HepG2 (cell line): Measurements from ENCODE around the gene P3H4. TPM values are rescaled to one million over a fixed set of nuclear protein-coding genes. Genes with fewer than 3 reads are reported as not detected.
A peak's percentile ranks its signal among the peaks of the same experiment; 100 is the strongest.

Experiments used
- AHDC1 ChIP-seq: sonication (generic); formaldehyde crosslinking; IDR thresholded peaks from 2 replicates; pipeline ENCODE4 v1.5.1; 2020; ENCODE audit warnings: mild to moderate bottlenecking, missing genetic modification reagents, borderline replicate concordance
- ARNT2 ChIP-seq: sonication (generic); formaldehyde crosslinking; IDR thresholded peaks from 2 replicates; pipeline ENCODE4 v1.8.0; 2022; ENCODE audit warnings: mild to moderate bottlenecking, low read depth, missing genetic modification reagents, moderate library complexity
- CBFB ChIP-seq: sonication (generic); formaldehyde crosslinking; IDR thresholded peaks from 2 replicates; pipeline ENCODE4 v1.4.0; 2020; ENCODE audit warnings: missing genetic modification reagents
- CREBL2 ChIP-seq: sonication (generic); formaldehyde crosslinking; IDR thresholded peaks from 2 replicates; pipeline ENCODE4 v1.8.1; 2023; ENCODE audit warnings: missing genetic modification reagents, mild to moderate bottlenecking, borderline replicate concordance
- FOXO4 ChIP-seq: sonication (generic); formaldehyde crosslinking; conservative IDR thresholded peaks from 2 replicates; pipeline ENCODE4 v1.8.1; 2023; ENCODE audit warnings: missing genetic modification reagents
- GMEB2 ChIP-seq: IDR thresholded peaks from 2 replicates; pipeline ENCODE4 v1.6.1; 2016; ENCODE audit warnings: missing biosample characterization, missing genetic modification reagents, low read depth
- HDAC2 ChIP-seq: sonication (generic); formaldehyde crosslinking; IDR thresholded peaks from 2 replicates; pipeline ENCODE4 v1.4.0; 2020; ENCODE audit warnings: missing genetic modification reagents
- MIER3 ChIP-seq: IDR thresholded peaks from 2 replicates; pipeline ENCODE4 v1.6.1; 2016; ENCODE audit warnings: missing compliant biosample characterization, borderline replicate concordance
- MLX ChIP-seq: IDR thresholded peaks from 2 replicates; pipeline ENCODE4 v1.6.1; 2016
- SRSF1 ChIP-seq: fragments of 200-400 bp; formaldehyde crosslinking; optimal IDR thresholded peaks from 2 replicates; pipeline ENCODE3; 2017; ENCODE audit warnings: mild to moderate bottlenecking, low read depth, low read length, moderate library complexity
- ZMYM4 ChIP-seq: sonication (generic); formaldehyde crosslinking; IDR thresholded peaks from 2 replicates; pipeline ENCODE4 v1.8.1; 2023; ENCODE audit warnings: mild to moderate bottlenecking, missing genetic modification reagents
- ZNF121 ChIP-seq: sonication (generic); formaldehyde crosslinking; IDR thresholded peaks from 2 replicates; pipeline ENCODE4 v1.5.0; 2020; ENCODE audit warnings: mild to moderate bottlenecking, missing genetic modification reagents
- ZNF441 ChIP-seq: sonication (generic); formaldehyde crosslinking; IDR thresholded peaks from 2 replicates; pipeline ENCODE4 v1.7.0; 2021; ENCODE audit warnings: missing genetic modification reagents, borderline replicate concordance
- ZNF549 ChIP-seq: sonication (generic); formaldehyde crosslinking; IDR thresholded peaks from 2 replicates; pipeline ENCODE4 v1.5.0; 2020; ENCODE audit warnings: missing genetic modification reagents
- ZNF574 ChIP-seq: sonication (generic); formaldehyde crosslinking; IDR thresholded peaks from 2 replicates; pipeline ENCODE4 v1.4.0; 2020; ENCODE audit warnings: missing genetic modification reagents
- ZSCAN20 ChIP-seq: sonication (generic); formaldehyde crosslinking; IDR thresholded peaks from 2 replicates; pipeline ENCODE4 v1.4.0; 2020; ENCODE audit warnings: missing genetic modification reagents, mild to moderate bottlenecking, borderline replicate concordance
- polyA plus RNA-seq, 8 experiments: library from polyadenylated mRNA; depleted of rRNA in 3 of 8; stranded (reverse) in 7 of 8; unstranded in 1 of 8; fragments of >200 nt; fragmentation: Illumina TruSeq in 4 of 8; extraction: Trizol in 4 of 8; gene quantifications; 2 replicates each; pipeline versions ENCODE4 v1.2.1 to v1.2.3, GENCODE V29; 2011 to 2016; ENCODE audit warnings: low read depth in 4 of 8, missing spikeins in 1 of 8, mixed read lengths in 1 of 8; ENCODE audit not compliant: insufficient read depth in 1 of 8
- total RNA-seq, 5 experiments: library from RNA; depleted of rRNA; stranded (reverse); fragments of >200 nt; fragmentation: Illumina TruSeq; extraction: Trizol; gene quantifications; 2 replicates each; pipeline ENCODE4 v1.2.3, GENCODE V29; 2016; ENCODE audit warnings: low read depth in 1 of 5

Gene P3H4
- total and polyA plus RNA-seq, 2 of the 13 experiments (the other 11 are each of a cell fraction or from before 2014, with no cell fraction given): 37.1 to 50.6 TPM

- TF ChIP-seq ZNF574 (CRISPR knock-in tag) (no peak; the same call in 1 of the 2 replicates), ZMYM4 (no peak), ZSCAN20 (no peak), GMEB2 (no peak), ZNF121 (CRISPR knock-in tag) (no peak), FOXO4 (CRISPR knock-in tag) (no peak), CREBL2 (CRISPR knock-in tag) (no peak), AHDC1 (peak; percentile 49; the same call in 1 of the 2 replicates), ZNF441 (no peak), ZNF549 (CRISPR knock-in tag) (no peak), CBFB (no peak), ARNT2 (CRISPR knock-in tag) (peak; percentile 41; the same call in 1 of the 2 replicates), SRSF1 (peak; percentile 77), MIER3 (CRISPR knock-in tag) (peak; percentile 56; the same call in 1 of the 2 replicates), MLX (0 out of 2 replicates have a peak, but pooled peaks have one; percentile 35), HDAC2 (peak; percentile 33; the same call in 1 of the 2 replicates)
These were observed 11.0 kb downstream of the P3H4 start (continued) for GRCh38 chr17:41800601-41801373.
